Muscle layer of duodenum (tissue), 2 donors: Measurements from ENCODE around the gene RNF208.

Experiments
- H3K27ac ChIP-seq: one replicate; pipeline ENCODE4 v1.7.0; 2013; ENCODE audit warnings: mild to moderate bottlenecking, low read length
- H3K27me3 ChIP-seq: one replicate; pipeline ENCODE4 v1.7.0; 2013; ENCODE audit warnings: low read depth, mild to moderate bottlenecking, control low read depth, low read length
- H3K36me3 ChIP-seq, 2 donors: one replicate each; pipeline ENCODE4 v1.7.0; 2013; ENCODE audit warnings: low read length in 2 of 2, control low read depth in 1 of 2, mild to moderate bottlenecking in 1 of 2; ENCODE audit not compliant: insufficient read depth in 2 of 2, control insufficient read depth in 1 of 2
- H3K4me1 ChIP-seq, 2 donors: one replicate each; pipeline ENCODE4 v1.7.0; 2013; ENCODE audit warnings: low read length in 2 of 2, mild to moderate bottlenecking in 2 of 2, control low read depth in 1 of 2, moderate library complexity in 1 of 2; ENCODE audit not compliant: insufficient read depth in 2 of 2, control insufficient read depth in 1 of 2
- H3K4me3 ChIP-seq, 2 donors: one replicate each; pipeline ENCODE4 v1.7.0; 2013; ENCODE audit warnings: low read length in 2 of 2, low read depth in 1 of 2, mild to moderate bottlenecking in 1 of 2
- H3K9me3 ChIP-seq, 2 donors: one replicate each; pipeline ENCODE4 v1.7.0; 2013; ENCODE audit warnings: low read length in 2 of 2, control low read depth in 1 of 2, mild to moderate bottlenecking in 1 of 2; ENCODE audit not compliant: control insufficient read depth in 1 of 2
- donor health status: healthy.

The RNF208 gene

DNA sequence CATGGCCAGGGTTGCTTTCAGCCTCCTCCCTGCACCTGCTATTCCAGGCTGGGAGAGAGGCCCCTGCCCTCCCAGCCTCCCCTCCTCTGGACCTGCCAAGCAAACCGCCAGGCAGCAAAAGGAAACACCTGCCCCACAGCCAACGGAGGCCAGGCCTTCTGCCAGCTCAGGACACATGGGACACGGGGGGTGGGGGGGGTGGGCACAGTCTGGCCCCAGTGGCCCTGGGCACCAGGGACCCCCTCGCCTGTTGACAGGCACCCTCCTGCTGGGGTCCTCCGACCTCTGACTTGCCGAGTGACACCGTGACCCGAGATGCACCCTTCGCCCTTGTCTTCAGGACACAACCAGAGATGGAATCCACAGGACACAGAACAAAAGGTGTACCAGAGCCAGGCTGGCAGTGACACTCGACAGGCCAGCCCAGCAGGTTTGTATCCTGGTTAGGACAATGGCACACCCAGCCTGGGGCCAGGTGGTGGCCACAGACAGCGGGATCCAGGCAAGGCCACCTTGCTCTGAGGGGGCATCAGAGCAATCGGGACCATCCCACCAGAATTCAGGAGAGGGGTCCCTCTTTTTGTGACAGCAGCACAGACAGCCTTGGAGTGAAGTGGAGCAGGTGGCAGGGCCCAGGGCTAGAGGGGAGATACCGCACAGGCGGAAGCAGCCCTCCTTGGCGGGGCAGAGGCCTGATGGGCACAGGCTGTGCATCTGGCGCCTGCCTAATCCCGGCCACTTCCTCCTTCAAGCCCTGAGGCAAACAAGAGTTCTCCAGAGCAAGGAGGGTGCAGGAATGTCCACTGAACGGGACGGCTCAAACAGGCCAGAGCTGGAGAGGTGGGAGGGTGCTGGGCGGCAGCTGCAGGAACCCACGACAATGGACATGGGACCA lies 48.9 kb downstream of the RNF208 start:
- H3K27ac ChIP-seq: no peak overlapping the region
- peaks cover 0 to 15% of the 10 kb centered on the region in 2 donors for H3K36me3 ChIP-seq
- H3K4me3 ChIP-seq: no peak overlapping the region
- peaks cover 0 to 17% of the 10 kb centered on the region in 2 donors for H3K4me1 ChIP-seq
- peaks cover 13% of the 10 kb centered on the region for H3K27me3 ChIP-seq
- no peaks in the 10 kb centered on the region for H3K9me3 ChIP-seq

GRCh38 chr9:137171149-137171900 lies 50.7 kb downstream of the RNF208 start:
- H3K36me3 ChIP-seq: no peaks in the 10 kb centered on the region
- H3K9me3 ChIP-seq: no peaks in the 10 kb centered on the region
- peaks cover 0 to 29% of the 10 kb centered on the region in 2 donors for H3K4me1 ChIP-seq
- H3K4me3 ChIP-seq: no peak overlapping the region
- H3K27me3 ChIP-seq: peaks cover 19% of the 10 kb centered on the region
- H3K27ac ChIP-seq: no peak overlapping the region

GRCh38 chr9:137170486-137171148 lies 51.4 kb downstream of the RNF208 start:
- H3K4me3 ChIP-seq: no peak overlapping the region
- peaks cover 23% of the 10 kb centered on the region for H3K27me3 ChIP-seq
- peaks cover 0 to 29% of the 10 kb centered on the region in 2 donors for H3K4me1 ChIP-seq
- H3K9me3 ChIP-seq: no peaks in the 10 kb centered on the region
- no peaks in the 10 kb centered on the region for H3K36me3 ChIP-seq
- no peak overlapping the region for H3K27ac ChIP-seq
